ENCODE data around the gene C10orf53.

The C10orf53 gene

GRCh38 chr10:49736564-49737113 is 57.2 kb downstream of the C10orf53 start:
- no peak for DNase-seq (ENCODE audit: extremely low read depth in 1 of 2, low read depth in 1 of 2)

- no peak for DNase-seq (ENCODE audit: extremely low read depth in 1 of 2, low read depth in 1 of 2)
Observed at GRCh38 chr10:49737474-49738201, 58.2 kb downstream of the C10orf53 start.

GRCh38 chr10:49738616-49739360 is 59.3 kb downstream of the C10orf53 start:
- DNase-seq (ENCODE audit: extremely low read depth in 1 of 2, low read depth in 1 of 2), result no peak

- no peak for DNase-seq (ENCODE audit: extremely low read depth in 1 of 2, low read depth in 1 of 2)
Observed at GRCh38 chr10:49739426-49739825, 60.0 kb downstream of the C10orf53 start.

GRCh38 chr10:49740346-49741107 is 61.1 kb downstream of the C10orf53 start:
- DNase-seq (ENCODE audit: extremely low read depth in 1 of 2, low read depth in 1 of 2), result no peak

- DNase-seq (ENCODE audit: extremely low read depth in 1 of 2, low read depth in 1 of 2), result no peak
Observed at GRCh38 chr10:49741108-49741995, 61.9 kb downstream of the C10orf53 start.

- no peak for DNase-seq (ENCODE audit: extremely low read depth in 1 of 2, low read depth in 1 of 2)
Observed at GRCh38 chr10:49742683-49743463, 63.4 kb downstream of the C10orf53 start.

GRCh38 chr10:49743464-49744075 is 64.1 kb downstream of the C10orf53 start:
- DNase-seq (ENCODE audit: extremely low read depth in 1 of 2, low read depth in 1 of 2), result no peak

- no peak for DNase-seq (ENCODE audit: extremely low read depth in 1 of 2, low read depth in 1 of 2)
Observed at GRCh38 chr10:49744091-49744685, 64.7 kb downstream of the C10orf53 start.

GRCh38 chr10:49744924-49745605 is 65.6 kb downstream of the C10orf53 start:
- no peak for DNase-seq (ENCODE audit: extremely low read depth in 1 of 2, low read depth in 1 of 2)

- no peak for DNase-seq (ENCODE audit: extremely low read depth in 1 of 2, low read depth in 1 of 2)
Observed at GRCh38 chr10:49745756-49746155, 66.3 kb downstream of the C10orf53 start.

GRCh38 chr10:49746626-49747302 is 67.3 kb downstream of the C10orf53 start:
- DNase-seq (ENCODE audit: extremely low read depth in 1 of 2, low read depth in 1 of 2), result no peak

All from activated CD8-positive, alpha-beta memory T cell treated with anti-CD3 and anti-CD28 coated beads for 1 hour (primary cell).